ENCODE data around the gene CDKL5.

The CDKL5 gene

DNA sequence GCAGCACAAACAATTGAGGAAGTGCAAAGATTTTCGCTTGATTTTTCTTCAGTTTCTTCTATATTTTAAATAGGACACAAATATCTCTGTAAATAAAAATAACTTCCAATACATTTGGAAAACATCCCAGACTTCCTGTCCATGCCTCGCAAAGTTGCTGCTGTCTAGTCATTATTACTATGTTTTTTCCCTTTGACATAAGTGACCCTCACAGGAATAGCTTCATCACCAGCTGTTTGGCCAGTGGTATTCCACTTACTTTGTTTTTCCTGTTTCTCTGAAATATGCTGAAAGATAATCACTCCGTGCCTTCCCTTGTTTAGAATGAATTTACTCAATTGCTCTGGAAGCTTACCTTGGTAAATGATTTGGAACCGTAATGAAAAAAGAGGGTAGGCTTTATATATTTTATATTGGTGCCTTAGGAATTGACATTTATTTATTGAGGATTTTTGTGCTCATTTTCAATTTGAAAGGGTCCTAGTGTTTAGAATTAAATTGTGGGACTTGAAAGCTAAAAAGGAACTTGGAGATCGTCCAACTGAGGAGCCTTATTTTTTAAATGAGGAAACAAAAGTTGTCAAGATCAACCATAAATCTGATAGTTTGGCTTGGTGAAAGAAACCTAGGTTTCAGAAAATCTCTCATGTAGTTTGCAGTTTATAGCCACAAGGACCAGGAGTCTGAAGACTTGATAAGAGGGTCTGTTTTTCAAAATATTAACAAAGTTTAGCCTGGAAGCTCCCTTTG is 65.6 kb downstream of the CDKL5 start:
- no peak overlapping the region for H3K4me3 ChIP-seq (ENCODE audit: low read length, poor library complexity, severe bottlenecking)
- no peaks in the 10 kb centered on the region for H3K79me2 ChIP-seq (ENCODE audit: insufficient read depth, low read length)
- no peak overlapping the region for H3K9ac ChIP-seq (ENCODE audit: low read depth, low read length, poor library complexity, severe bottlenecking)
- H3K36me3 ChIP-seq (ENCODE audit: insufficient read depth, low read length), result no peaks in the 10 kb centered on the region
- no peak overlapping the region for H3K4me2 ChIP-seq (ENCODE audit: low read depth, low read length, poor library complexity, severe bottlenecking)
- H3K4me1 ChIP-seq (ENCODE audit: insufficient read depth, low read length, poor library complexity, severe bottlenecking), result no peaks in the 10 kb centered on the region
- no peaks in the 10 kb centered on the region for H3K27me3 ChIP-seq (ENCODE audit: insufficient read depth, low read length, poor library complexity, severe bottlenecking)
- no peak overlapping the region for H2AFZ ChIP-seq (ENCODE audit: low read length)
- no peaks in the 10 kb centered on the region for H4K20me1 ChIP-seq (ENCODE audit: insufficient read depth, low read length, poor library complexity, severe bottlenecking)
- no peaks in the 10 kb centered on the region for H3K9me2 ChIP-seq (replicated peaks; ENCODE audit: low read depth, low read length)
- H3K9me3 ChIP-seq (ENCODE audit: insufficient read depth, low read depth, low read length), result no peaks in the 10 kb centered on the region
- no peak for TF ChIP-seq EZH2phosphoT487 (IDR thresholded peaks at IDR 0.05; ENCODE audit: borderline replicate concordance)
- TF ChIP-seq, protein P1, sequence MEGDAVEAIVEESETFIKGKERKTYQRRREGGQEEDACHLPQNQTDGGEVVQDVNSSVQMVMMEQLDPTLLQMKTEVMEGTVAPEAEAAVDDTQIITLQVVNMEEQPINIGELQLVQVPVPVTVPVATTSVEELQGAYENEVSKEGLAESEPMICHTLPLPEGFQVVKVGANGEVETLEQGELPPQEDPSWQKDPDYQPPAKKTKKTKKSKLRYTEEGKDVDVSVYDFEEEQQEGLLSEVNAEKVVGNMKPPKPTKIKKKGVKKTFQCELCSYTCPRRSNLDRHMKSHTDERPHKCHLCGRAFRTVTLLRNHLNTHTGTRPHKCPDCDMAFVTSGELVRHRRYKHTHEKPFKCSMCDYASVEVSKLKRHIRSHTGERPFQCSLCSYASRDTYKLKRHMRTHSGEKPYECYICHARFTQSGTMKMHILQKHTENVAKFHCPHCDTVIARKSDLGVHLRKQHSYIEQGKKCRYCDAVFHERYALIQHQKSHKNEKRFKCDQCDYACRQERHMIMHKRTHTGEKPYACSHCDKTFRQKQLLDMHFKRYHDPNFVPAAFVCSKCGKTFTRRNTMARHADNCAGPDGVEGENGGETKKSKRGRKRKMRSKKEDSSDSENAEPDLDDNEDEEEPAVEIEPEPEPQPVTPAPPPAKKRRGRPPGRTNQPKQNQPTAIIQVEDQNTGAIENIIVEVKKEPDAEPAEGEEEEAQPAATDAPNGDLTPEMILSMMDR (conservative IDR thresholded peaks at IDR 0.05; ENCODE audit: low read length), result no peak
- H3F3A ChIP-seq (ENCODE audit: low read depth), result no peaks in the 10 kb centered on the region

DNA sequence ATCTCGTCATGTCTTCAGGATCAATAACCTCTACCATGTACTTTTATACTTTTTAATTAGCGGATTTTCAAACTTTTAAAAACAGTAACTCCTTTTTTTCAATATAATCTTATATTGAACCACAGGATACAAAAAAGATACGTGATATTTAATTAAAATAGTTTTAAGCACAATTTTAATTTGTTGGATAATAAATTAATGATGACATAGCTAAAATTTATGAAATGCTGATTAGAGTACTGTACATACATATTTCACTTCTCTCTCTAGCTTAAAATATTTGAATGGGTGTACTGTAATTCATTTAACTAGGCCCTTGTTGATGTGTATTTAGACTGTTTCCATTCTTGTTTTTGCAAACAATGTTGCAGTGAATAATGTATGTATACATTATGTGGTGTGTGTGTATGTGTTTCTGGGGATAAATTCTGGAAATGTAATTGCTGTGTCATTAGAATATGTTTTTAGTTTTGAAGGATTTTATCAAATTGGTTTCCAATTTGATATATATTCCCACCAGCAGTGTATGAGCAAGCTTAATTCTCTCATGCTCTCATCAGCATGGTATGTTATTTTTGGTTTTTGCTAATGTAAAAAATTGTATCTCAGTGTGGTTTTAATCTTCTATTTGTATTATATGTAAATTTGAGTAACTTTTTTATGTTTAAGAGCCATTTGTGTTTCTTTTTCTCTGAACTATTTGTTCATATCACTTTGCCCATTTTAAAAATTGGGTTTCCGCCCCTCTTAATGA is 66.4 kb downstream of the CDKL5 start:
- no peaks in the 10 kb centered on the region for H3F3A ChIP-seq (ENCODE audit: low read depth)
- no peak overlapping the region for H3K4me2 ChIP-seq (ENCODE audit: low read depth, low read length, poor library complexity, severe bottlenecking)
- no peaks in the 10 kb centered on the region for H3K9me3 ChIP-seq (ENCODE audit: insufficient read depth, low read depth, low read length)
- no peak overlapping the region for H3K4me3 ChIP-seq (ENCODE audit: low read length, poor library complexity, severe bottlenecking)
- no peaks in the 10 kb centered on the region for H4K20me1 ChIP-seq (ENCODE audit: insufficient read depth, low read length, poor library complexity, severe bottlenecking)
- no peaks in the 10 kb centered on the region for H3K9me2 ChIP-seq (replicated peaks; ENCODE audit: low read depth, low read length)
- no peaks in the 10 kb centered on the region for H3K27me3 ChIP-seq (ENCODE audit: insufficient read depth, low read length, poor library complexity, severe bottlenecking)
- H3K79me2 ChIP-seq (ENCODE audit: insufficient read depth, low read length), result no peaks in the 10 kb centered on the region
- no peaks in the 10 kb centered on the region for H3K4me1 ChIP-seq (ENCODE audit: insufficient read depth, low read length, poor library complexity, severe bottlenecking)
- H3K36me3 ChIP-seq (ENCODE audit: insufficient read depth, low read length), result no peaks in the 10 kb centered on the region
- no peak overlapping the region for H3K9ac ChIP-seq (ENCODE audit: low read depth, low read length, poor library complexity, severe bottlenecking)
- TF ChIP-seq, protein P1 (conservative IDR thresholded peaks at IDR 0.05; ENCODE audit: low read length), result no peak
- no peak for TF ChIP-seq EZH2phosphoT487 (IDR thresholded peaks at IDR 0.05; ENCODE audit: borderline replicate concordance)
- H2AFZ ChIP-seq (ENCODE audit: low read length), result no peak overlapping the region

DNA sequence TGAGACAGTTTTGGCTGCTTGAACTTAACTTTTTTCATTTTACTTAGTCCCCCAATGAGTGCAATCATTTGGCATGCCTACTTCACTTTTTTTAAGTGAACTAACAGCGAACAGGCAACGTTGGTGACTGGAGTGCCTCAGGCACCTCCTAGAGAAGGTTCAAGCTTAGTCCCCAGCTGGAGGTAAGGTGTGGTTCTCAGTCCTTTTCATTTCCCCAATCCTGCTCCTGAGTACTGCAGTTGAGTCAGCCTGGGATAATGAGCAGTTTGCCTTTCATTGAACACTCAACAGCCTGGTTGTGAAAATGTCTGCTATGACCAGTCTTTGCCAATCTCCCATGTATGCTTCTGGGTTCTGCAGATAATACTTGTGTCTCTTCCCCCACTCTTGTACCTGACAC is 109.5 kb downstream of the CDKL5 start:
- H2AFZ ChIP-seq (ENCODE audit: low read length), result no peak overlapping the region
- no peak overlapping the region for H3K4me3 ChIP-seq (ENCODE audit: low read length, poor library complexity, severe bottlenecking)
- H3K4me2 ChIP-seq (ENCODE audit: low read depth, low read length, poor library complexity, severe bottlenecking), result no peak overlapping the region
- no peak overlapping the region for H3K9ac ChIP-seq (ENCODE audit: low read depth, low read length, poor library complexity, severe bottlenecking)
- TF ChIP-seq, protein P1 (conservative IDR thresholded peaks at IDR 0.05; ENCODE audit: low read length), result no peak
- no peak for TF ChIP-seq EZH2phosphoT487 (IDR thresholded peaks at IDR 0.05; ENCODE audit: borderline replicate concordance)
- H3K4me1 ChIP-seq (ENCODE audit: insufficient read depth, low read length, poor library complexity, severe bottlenecking), result no peaks in the 10 kb centered on the region
- no peaks in the 10 kb centered on the region for H3K79me2 ChIP-seq (ENCODE audit: insufficient read depth, low read length)
- H3K27me3 ChIP-seq (ENCODE audit: insufficient read depth, low read length, poor library complexity, severe bottlenecking), result no peaks in the 10 kb centered on the region
- no peaks in the 10 kb centered on the region for H3K9me3 ChIP-seq (ENCODE audit: insufficient read depth, low read depth, low read length)
- H3K9me2 ChIP-seq (replicated peaks; ENCODE audit: low read depth, low read length), result no peaks in the 10 kb centered on the region
- H4K20me1 ChIP-seq (ENCODE audit: insufficient read depth, low read length, poor library complexity, severe bottlenecking), result no peaks in the 10 kb centered on the region
- no peaks in the 10 kb centered on the region for H3F3A ChIP-seq (ENCODE audit: low read depth)
- no peaks in the 10 kb centered on the region for H3K36me3 ChIP-seq (ENCODE audit: insufficient read depth, low read length)
